Adipocyte (in vitro differentiated cells): ENCODE results near the gene TSPAN6.

Experiments
- DNase-seq: peaks from one replicate; pipeline ENCODE4 v3.0.0-alpha.2; 2015; ENCODE audit warnings: low read depth
- H3K27me3 ChIP-seq: replicated peaks from 2 replicates; pipeline ENCODE4 v1.7.0; 2013; ENCODE audit warnings: mild to moderate bottlenecking, low read length, moderate library complexity; ENCODE audit not compliant: control insufficient read depth, insufficient read depth
- H3K36me3 ChIP-seq: 2 replicates; pipeline ENCODE4 v1.7.0; 2013; ENCODE audit warnings: low read length, mild to moderate bottlenecking, moderate library complexity; ENCODE audit not compliant: control insufficient read depth, insufficient read depth, severe bottlenecking
- H3K4me1 ChIP-seq: 2 replicates; pipeline ENCODE4 v1.7.0; 2013; ENCODE audit warnings: mild to moderate bottlenecking, low read length, moderate library complexity; ENCODE audit not compliant: control insufficient read depth, insufficient read depth
- H3K4me3 ChIP-seq: 2 replicates; pipeline ENCODE4 v1.7.0; 2013; ENCODE audit warnings: mild to moderate bottlenecking, low read length, moderate library complexity
- H3K9ac ChIP-seq: 2 replicates; pipeline ENCODE4 v1.7.0; 2013; ENCODE audit warnings: mild to moderate bottlenecking, low read length, moderate library complexity
- H3K9me3 ChIP-seq: 2 replicates; pipeline ENCODE4 v1.7.0; 2013; ENCODE audit warnings: mild to moderate bottlenecking, low read length, moderate library complexity; ENCODE audit not compliant: control insufficient read depth

TSPAN6 gene

DNA sequence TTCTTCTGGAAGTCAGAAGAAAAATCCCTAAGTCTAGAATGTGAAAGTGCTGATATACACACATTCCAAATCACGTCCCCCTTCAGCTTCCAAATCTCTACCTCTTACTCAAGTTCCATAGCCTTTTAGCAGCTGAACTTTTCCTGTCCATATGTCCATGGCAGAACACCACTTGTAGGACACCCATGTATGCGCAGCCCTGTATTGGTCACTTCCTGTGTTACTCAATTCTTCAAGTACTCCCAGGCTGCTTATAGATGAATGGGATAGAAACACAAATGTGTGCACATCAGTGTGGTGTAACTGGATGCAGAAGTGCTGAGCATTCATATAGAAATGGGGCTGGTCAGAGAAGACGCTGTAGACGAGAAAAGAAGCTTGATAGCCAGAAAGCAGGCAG lies 26.2 kb upstream of the TSPAN6 start:
- Histone ChIP-seq H3K4me3 (no peak overlapping the region), H3K9ac (no peak overlapping the region), H3K9me3 (no peaks in the 10 kb centered on the region), H3K27me3 (peaks cover 6% of the 10 kb centered on the region), H3K4me1 (peaks cover 26% of the 10 kb centered on the region), H3K36me3 (peaks cover 57% of the 10 kb centered on the region)
- no peak for DNase-seq

DNA sequence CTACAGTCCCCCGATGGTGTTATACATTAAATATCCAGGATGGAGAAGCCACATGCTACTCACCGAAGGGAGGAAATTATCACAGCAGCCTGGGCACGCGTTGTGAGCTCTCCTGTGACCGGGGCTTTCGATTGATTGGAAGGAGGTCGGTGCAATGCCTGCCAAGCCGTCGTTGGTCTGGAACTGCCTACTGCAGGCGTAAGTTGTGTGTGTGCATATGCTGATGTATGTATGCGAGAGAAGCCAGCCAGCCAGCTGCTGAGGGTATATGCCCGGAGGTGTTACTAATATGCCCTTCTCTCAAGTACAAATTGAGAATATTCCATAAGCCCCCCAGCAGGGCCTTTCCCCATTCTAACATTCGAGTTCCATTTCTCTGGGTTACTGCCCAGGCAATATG lies 25.6 kb upstream of the TSPAN6 start:
- Histone ChIP-seq H3K9me3 (no peaks in the 10 kb centered on the region), H3K36me3 (peaks cover 51% of the 10 kb centered on the region), H3K4me3 (no peak overlapping the region), H3K9ac (no peak overlapping the region), H3K27me3 (peaks cover 6% of the 10 kb centered on the region), H3K4me1 (peaks cover 29% of the 10 kb centered on the region)
- DNase-seq = no peak

DNA sequence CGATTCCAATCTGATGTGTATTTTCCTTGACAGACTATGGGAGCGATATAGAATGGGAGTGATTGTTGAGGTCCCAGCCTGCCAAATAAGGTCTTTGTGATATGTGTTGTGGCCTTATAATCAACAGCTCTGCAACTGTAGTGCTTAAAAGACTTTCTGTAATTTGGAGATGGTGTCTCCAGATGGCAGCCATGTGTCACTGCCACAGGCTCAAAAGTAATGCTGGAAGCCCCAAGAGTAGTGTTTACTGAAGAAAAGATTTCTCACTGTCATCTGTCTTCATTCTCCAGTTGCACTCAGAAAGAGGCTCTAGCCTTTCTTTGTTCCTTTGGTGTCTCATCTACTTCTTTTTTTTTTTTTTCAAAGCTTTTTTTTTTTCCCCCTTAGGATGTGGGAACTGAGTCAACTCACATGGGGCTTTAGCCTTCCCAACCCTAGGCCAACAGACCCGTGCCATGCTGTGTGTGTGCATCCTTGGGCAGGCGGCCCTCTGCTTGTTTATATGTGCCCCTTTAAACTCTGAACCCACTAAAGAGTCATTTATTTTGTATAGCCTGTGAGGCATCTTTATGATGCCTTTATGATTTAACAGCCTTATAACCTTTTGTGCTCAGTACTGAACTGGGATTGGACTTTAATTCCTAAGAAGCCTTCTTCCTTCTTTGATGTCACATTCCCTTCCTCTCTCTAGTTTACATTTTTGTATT lies 23.0 kb upstream of the TSPAN6 start:
- Histone ChIP-seq H3K27me3 (peaks cover 6% of the 10 kb centered on the region), H3K36me3 (peaks cover 26% of the 10 kb centered on the region), H3K4me3 (no peak overlapping the region), H3K9me3 (no peaks in the 10 kb centered on the region), H3K4me1 (peaks cover 34% of the 10 kb centered on the region), H3K9ac (peak overlapping the region; percentile 24)
- no peak for DNase-seq

DNA sequence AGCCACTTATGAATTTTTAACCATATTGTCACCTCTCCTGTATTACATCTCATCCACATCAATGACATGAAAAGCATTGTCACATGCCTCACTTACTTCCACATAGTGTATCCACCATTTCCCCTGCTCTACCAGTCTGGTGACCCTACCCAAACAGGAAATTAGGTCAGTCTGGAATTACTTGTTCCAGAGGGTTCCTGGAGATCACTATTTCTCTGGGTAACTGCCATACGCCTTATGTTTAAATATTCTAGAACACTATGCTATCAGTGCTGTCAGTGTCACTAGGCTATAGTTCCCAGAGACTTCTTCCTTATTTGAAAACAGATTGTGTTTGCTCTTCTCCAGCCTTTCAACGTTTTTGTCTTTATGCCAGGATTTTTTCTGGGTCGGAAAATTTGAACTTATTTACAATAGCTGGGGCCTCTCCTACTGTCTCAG lies 22.4 kb upstream of the TSPAN6 start:
- Histone ChIP-seq H3K4me3 (no peak overlapping the region), H3K9me3 (no peaks in the 10 kb centered on the region)
- DNase-seq = no peak

DNA sequence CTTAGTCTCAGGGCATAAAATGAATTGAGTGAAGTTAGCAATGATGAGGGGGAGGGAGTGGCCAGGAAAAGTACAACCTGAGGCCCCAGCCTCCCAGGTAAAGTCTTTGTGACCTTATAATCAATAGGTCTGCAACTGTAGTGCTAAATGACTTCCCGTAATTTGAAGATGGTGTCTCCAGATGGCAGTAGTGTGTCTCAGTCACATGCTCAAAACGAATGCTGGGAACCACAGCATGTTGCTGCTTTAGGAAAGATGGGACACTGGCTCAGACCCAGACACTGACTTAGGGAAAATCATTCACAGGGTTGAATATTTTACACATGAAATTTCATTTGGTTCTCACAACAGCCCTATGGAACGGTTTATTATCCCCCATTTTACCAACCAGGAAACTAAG lies 17.7 kb upstream of the TSPAN6 start:
- Histone ChIP-seq H3K9ac (peak overlapping the region; percentile 47), H3K36me3 (peaks cover 31% of the 10 kb centered on the region), H3K27me3 (peaks cover 6% of the 10 kb centered on the region), H3K9me3 (no peaks in the 10 kb centered on the region), H3K4me3 (no peak overlapping the region), H3K4me1 (peaks cover 44% of the 10 kb centered on the region)
- DNase-seq = no peak

More for the DNA sequence above, 22.4 kb upstream of the TSPAN6 start:
- H3K4me1 ChIP-seq = peaks cover 41% of the 10 kb centered on the region
- H3K36me3 ChIP-seq = peaks cover 26% of the 10 kb centered on the region
- peaks cover 6% of the 10 kb centered on the region for H3K27me3 ChIP-seq
- peak overlapping the region; percentile 24 for H3K9ac ChIP-seq

DNA sequence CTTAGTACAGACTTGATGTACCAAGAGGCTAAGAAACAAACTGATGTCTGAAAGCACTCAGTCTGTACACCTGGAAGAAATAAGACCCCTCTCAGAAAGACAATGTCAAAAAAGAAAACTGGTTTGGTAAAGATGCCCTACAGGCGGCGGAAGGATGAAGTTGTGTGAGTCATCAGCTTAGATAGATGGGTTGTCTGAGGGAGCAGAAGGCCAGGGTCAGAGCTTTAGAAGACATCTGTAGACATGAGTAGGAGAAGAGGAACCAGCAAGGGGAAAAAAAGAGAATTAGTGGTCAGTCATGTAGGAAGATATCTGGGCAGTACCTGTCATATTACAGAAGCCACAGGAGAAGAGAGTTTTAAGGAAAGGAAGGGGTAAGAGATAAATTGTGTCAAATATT lies 15.7 kb upstream of the TSPAN6 start:
- Histone ChIP-seq H3K36me3 (peaks cover 31% of the 10 kb centered on the region), H3K4me1 (peaks cover 50% of the 10 kb centered on the region), H3K9me3 (no peaks in the 10 kb centered on the region), H3K9ac (no peak overlapping the region), H3K4me3 (no peak overlapping the region), H3K27me3 (no peaks in the 10 kb centered on the region)
- no peak for DNase-seq

DNA sequence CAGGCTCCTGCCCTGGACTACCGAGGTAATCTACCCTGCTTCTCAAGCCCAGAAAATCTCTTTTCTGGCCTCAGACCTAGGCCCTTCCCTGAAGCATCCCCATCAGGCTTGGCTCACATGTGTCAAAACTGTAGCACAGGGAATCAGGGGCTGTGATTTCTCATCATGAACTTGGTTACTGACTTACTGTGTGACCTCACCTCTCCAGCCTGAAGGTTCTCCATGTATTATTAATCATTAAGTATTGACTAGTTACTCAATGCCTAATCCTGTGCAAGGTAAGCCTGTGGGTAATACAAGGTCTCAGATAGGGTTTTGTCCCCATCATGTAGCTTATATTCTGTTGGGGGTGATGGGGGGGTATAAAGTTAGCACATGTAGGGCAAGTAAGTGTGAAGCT lies 14.2 kb upstream of the TSPAN6 start:
- no peaks in the 10 kb centered on the region for H3K9me3 ChIP-seq
- peak overlapping the region; percentile 87 for H3K9ac ChIP-seq
- peaks cover 63% of the 10 kb centered on the region for H3K4me1 ChIP-seq
- no peak for DNase-seq
- H3K36me3 ChIP-seq = peaks cover 31% of the 10 kb centered on the region
- H3K27me3 ChIP-seq = no peaks in the 10 kb centered on the region
- peak overlapping the region; percentile 71 for H3K4me3 ChIP-seq

DNA sequence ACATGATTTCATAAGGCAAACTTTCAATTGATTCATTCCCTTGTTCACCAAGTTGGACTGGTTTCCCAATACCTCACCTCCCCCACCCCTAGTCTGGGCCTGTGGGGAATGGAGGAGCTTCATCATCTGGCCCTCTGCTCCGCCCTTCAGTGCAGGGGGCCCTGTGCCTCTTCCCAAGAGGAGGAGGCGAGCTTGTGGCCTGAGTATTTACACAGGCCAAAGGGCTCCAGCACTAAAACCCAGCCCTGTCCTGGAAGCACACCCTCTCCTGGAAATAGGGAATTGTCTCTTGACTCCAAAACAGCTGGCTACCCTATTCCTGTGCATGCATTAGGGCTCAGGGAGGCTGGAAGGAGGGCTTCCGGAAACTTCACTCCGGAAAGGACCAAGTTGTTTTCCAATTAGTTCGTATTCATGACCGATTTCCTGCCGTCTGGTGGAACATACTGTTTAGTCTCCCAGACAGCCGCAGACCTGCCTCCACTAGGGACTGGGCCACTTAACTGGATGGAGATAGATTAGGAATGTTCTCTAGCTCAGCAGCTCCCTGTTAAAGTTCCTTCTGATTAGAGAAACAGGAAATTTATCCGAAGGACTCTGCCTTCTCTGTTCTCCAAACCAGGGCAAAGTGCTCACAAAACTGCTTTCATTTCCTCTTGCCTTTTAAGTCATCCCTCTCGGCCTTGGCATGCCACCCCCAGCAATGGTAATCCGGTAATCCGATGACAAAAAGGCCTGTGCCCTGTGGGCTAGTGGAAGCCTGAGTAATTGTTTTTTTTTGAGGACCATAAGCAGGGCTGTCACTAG lies 13.1 kb upstream of the TSPAN6 start:
- Histone ChIP-seq H3K36me3 (peaks cover 31% of the 10 kb centered on the region), H3K9me3 (no peaks in the 10 kb centered on the region), H3K9ac (peak overlapping the region; percentile 87), H3K27me3 (peaks cover 3% of the 10 kb centered on the region), H3K4me3 (peak overlapping the region; percentile 71), H3K4me1 (peaks cover 59% of the 10 kb centered on the region)
- DNase-seq = peak; percentile 90

DNA sequence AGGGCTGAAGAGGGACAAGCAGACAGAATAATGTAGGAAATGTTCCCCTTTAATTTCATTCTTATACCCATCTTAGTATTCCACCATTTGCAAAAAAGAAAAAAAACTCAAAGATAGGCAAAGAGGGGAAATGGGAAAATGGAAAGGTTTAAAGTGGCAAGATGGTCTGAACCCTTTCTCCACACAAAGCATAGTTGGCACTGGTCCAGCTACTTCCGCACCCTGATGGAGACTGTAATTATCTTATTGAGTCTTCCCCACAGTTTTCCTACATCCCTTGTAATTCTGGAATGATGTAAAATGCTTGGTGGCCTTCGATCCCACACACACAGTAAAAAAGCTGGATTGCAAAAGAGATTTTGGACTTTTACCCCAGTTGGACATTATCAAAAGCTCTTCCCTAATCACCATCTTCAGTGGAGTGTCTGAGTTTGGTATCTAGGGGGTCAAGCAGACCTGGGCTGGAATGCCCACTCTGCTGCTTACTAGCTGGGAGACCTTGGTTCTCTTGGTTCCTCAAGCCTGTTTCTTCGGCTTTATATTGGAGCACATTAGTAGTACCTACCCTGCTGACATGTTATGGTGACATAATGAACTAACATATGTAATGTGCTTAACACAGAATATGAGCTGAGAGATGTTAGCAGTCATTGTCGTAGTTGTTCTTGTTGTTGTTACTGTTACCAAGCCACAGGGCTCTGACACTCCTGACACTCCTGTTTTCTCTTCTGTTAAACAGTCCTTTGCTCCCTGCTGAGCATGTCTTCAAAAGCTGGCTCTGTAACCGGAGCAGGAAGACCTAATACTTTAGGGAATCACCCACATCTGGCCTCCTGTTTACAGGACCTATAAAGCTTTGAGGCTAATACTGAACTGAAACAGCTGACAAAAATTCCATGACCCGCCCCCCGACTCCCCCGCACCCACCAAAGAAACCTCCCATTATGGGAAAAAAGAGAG lies 12.1 kb upstream of the TSPAN6 start:
- peak overlapping the region; percentile 71 for H3K4me3 ChIP-seq
- peak; percentile 70 for DNase-seq
- peaks cover 27% of the 10 kb centered on the region for H3K36me3 ChIP-seq
- no peaks in the 10 kb centered on the region for H3K9me3 ChIP-seq
- H3K4me1 ChIP-seq = peaks cover 50% of the 10 kb centered on the region
- H3K9ac ChIP-seq = peak overlapping the region; percentile 87
- H3K27me3 ChIP-seq = peaks cover 3% of the 10 kb centered on the region

DNA sequence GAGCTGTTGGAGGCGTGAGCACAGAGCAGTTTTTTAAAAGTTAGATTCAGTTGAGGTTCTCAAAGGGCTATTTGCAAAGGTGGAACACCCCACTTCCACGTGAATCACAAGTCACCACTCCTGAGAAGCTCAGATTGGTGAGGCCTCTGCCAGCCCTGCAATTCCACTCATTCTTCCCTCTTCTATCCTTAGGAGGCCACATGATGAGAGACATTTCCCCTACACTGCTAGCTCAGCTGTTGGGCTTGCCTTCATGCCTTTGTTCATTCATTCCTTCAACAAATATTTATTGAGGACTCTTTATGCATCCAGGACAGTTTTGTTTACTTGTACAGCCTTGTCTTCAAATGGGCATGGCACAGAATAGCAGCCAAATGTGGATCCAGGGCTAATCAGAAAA lies 11.1 kb upstream of the TSPAN6 start:
- Histone ChIP-seq H3K4me3 (peak overlapping the region; percentile 71), H3K27me3 (peaks cover 3% of the 10 kb centered on the region), H3K9me3 (no peaks in the 10 kb centered on the region), H3K4me1 (peaks cover 55% of the 10 kb centered on the region), H3K36me3 (peaks cover 17% of the 10 kb centered on the region), H3K9ac (peak overlapping the region; percentile 87)
- DNase-seq = no peak

DNA sequence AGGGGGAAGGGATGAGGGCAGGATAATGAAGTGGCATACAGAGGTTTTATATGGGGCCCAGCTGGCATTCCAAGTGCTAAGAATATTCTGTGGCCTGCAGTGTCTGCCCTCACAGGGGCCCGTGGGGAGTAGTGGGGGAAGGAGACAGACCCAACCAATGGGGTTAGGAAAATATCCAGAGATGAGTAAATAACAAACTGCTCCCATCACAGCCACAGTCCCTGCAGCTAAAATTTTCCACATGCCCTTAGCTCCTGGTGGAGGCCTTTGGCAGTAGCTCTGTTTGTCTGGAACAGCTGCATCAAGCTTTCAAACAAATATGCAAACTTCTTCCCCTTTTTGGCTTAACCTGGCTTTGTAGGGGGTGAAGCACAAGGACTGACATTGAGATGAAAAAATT lies 10.5 kb upstream of the TSPAN6 start:
- Histone ChIP-seq H3K4me1 (peaks cover 55% of the 10 kb centered on the region), H3K9ac (peak overlapping the region; percentile 87), H3K27me3 (peaks cover 3% of the 10 kb centered on the region), H3K4me3 (peak overlapping the region; percentile 81), H3K36me3 (peaks cover 13% of the 10 kb centered on the region), H3K9me3 (no peaks in the 10 kb centered on the region)
- peak; percentile 57 for DNase-seq
